GM19468 (cell line): ENCODE results near the gene SH3YL1.

ENCODE experiments used
- ATAC-seq: cut with Tn5 transposase; IDR thresholded peaks from one replicate; pipeline ENCODE4 v1.9.1; 2021; ENCODE audit warnings: mild to moderate bottlenecking, moderate library complexity, moderate number of reproducible peaks; ENCODE audit not compliant: unreplicated experiment; ENCODE audit errors: extremely low read depth

Gene SH3YL1

DNA sequence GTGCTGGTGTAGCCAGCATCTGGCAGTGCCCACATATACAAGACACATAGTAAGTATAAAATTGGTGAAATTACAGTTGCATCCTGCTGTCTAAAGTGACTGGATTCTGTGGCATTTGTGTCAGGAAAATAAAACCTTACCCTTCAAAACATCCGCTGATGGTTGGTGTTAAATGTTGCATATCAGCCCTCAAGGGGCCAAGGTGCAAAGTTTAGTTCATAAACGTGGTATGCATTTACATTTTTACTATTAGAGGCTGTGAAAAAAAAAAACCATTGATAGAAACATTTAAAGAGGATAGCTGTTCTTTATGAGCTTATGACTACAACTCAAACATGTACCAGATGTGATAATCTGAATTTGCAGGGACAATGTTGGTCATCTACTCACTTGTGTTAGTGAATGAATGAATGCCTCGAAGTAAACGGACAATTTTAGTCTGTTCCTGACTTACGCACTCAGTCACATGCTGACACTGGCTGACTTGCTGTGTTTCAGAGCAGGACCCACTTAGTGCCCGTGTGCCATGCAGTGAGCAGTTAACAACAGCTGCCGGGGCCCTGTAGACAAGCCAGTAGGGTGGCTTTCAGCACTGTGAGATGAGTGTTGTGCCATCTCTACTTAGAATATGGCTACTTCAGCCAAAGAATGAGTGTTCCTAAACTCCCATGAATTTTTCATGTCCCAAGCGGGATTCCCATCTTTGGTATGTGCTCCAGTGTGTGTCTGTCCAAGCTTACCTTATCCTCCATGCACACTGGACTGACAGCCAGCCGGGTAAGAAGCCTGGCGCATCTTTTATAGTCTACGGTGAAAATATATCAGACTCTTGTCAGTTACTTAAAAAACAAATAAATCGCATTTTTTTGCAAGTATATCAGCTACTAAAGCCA is 18.8 kb upstream of the SH3YL1 start:
- no peak for ATAC-seq

DNA sequence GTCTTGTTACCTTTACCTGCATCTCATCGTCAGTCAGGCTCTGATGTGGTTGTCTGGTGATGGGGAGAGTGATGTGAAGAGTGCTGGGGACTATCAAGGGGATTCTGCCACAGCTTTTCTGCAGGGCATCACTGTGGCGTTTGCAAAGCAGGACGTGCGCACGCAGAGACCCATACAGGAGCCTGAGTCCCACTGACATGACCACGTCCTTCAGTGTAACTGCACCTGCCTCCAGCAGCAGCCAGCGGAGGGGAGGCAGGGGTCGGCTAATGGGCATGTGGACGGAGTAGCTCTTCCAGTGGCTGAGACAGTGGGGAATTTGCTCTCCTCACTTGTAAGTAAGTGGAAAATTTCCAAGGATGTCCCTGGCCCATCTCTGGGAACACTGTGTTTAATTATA is 17.5 kb upstream of the SH3YL1 start:
- no peak for ATAC-seq

DNA sequence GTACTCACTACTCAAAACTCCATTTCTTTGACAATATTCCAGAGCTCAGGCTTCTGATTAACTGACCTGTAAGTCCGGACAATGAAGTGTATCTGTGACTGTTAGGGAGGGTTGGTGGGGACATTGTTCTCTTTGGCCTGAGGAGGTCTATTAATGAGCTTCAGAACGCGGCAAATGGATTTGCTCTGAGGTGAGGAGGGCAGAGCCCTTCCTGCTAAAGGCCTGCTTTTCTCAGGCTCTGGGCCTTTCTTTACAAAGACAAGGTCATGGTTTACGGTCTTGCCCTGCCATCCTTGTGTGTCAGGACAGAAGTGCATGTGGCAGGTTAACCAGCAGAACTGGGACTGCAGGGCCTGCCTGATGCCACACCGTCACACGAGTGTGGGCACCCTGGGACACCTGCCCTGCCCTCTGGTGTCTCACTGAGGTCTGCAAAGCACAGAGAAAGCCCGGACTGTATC is 16.8 kb upstream of the SH3YL1 start:
- no peak for ATAC-seq

DNA sequence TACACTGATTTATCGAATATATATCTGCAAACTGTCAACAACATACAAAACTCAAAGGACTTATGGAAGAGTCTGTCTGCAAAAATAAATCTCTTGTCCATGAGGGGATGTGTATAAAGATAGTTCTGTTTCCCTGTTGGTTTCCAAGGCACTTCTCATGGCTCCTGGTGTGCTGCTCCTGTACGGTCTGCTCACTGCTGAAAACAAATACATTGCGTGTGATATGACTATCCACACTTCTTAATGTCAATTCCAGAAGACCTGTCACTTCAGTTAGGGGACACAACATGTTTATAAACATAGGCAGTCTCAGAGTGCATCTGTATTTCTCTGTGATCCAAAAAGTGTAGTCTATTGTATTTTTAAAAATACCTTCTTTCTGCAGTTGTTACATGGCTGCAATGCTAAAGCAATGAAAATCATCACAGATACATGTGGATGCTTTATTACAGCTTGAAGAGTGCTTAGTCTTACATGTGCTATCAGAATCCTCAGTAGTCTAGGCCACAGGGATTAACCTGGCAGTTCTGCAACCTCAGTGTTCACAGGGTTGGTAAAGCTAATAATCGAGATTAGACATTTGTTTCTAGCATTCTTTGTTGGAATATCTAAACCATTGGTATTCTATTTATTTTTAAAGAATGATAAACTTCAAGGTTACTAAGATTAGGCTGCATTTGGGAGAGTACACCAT is 16.3 kb upstream of the SH3YL1 start:
- no peak for ATAC-seq

DNA sequence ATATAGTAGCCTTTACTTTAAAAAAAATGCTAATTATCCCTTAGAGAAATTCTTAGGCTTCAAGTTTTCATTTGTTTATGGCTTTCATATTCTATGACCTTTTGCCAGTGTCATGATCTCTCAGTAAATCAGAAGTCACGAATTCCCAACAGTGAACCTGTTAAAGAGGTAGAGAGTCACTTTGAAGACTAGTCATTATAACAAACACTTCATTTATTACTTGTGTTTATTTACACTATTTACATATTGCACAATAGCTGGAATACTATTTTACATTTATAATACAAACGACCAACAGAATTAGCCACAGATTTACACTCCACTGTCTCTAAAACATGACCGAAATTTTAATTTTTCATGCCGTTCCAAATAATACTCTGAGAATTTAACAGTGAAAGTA is 15.5 kb upstream of the SH3YL1 start:
- no peak for ATAC-seq

DNA sequence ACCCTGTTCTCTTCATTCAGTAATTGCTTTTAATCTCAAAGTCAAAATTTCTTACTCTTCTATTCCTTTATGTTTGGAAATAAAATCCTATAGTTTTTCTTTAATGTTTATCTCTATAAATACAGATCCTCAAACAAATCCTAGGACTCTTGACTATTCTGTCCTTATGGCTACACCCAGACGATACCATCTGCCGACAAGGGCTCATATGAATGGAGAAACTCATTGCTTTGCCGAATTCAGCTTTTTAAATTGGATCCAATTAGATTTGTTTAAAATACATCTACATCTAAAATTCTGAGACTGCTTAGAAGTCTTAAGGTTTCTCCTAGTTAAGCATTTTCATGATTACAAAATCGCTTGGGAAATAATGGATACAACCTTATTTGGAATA is 15.1 kb upstream of the SH3YL1 start:
- ATAC-seq: no peak

DNA sequence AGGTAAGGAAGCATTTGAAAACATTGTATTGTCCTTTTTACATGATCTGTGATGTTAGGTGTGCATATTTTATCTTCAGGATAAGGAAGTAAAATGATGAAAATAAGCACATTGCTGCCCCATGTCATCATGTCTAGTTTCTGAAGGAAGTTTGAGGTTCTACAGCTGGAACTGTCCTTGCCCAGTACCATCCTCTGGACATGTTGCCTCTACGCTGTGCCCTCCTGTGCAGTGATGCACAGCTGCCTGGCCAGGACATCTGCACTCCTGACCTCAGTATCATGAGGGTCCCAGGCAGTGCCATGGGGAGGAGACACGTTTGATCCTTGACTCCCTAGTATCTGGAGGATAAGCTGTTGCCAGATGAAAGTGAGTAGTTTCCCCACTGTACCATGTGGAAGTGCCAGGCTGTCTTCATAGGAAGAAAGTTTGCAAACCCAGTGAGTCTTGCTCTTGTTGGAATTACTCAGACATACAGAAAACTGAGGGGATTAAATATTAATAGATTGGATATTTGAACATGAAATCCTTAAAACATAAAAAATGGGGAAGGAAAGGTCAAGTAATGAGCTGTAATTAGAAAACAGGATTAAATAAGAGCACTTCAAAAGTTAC is 14.6 kb upstream of the SH3YL1 start:
- no peak for ATAC-seq

DNA sequence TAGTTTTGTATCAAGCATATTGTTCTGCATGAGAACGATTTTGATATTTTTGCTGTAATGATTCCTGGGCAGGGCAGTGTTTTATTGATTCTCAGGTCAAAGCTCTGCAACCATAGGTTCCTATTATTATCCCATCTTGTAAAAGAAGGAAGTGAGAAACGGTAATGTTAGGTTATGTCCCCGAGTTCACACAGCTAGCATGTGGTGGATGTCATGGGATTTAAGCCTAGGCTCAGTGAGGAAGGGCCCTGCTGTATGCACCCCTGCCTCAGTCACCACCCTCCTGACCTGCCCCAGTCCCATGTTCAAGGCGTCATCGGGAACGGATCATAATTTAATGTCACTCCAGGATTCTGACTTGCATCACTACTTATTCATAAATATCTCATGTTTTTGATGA is 11.6 kb upstream of the SH3YL1 start:
- ATAC-seq: peak; percentile 69

DNA sequence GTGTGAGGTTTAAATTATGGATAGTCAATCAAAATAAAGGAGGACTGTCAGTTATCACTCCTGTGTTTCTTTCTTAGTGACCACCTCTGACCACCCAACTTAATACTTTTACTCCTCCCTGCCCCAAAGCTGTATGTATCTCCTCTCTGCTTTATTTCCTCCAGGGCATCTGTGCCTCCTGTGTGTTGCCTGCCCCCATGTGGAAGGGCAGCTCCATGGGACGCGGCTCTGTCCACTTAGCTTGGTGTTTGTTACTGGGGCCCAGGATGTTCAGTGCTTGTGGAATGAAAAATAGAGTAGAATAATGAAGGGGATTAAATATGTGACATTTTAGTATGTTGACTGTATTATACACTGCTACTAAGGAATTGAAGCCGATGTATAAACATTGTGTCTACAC is 10.7 kb upstream of the SH3YL1 start:
- ATAC-seq: no peak

DNA sequence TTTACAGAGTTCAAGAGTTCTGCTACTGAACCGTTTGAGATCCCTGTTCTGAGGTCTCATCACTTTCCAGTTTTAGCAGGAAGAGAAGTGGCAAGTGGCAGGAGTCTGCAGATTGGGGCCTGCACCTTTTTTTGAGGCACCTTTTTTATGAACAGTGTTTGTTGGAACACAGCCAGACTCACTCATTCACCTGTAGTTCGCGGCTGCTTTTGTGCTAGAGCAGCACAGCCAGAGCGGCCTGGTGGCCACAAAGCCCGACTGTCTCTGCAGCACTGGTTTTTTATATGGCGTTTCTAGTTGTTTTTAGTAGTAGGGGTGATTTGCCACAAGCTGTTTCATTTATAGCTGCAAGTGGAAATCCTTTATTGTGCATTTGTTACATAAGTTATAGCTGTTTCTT is 9.5 kb upstream of the SH3YL1 start:
- no peak for ATAC-seq

DNA sequence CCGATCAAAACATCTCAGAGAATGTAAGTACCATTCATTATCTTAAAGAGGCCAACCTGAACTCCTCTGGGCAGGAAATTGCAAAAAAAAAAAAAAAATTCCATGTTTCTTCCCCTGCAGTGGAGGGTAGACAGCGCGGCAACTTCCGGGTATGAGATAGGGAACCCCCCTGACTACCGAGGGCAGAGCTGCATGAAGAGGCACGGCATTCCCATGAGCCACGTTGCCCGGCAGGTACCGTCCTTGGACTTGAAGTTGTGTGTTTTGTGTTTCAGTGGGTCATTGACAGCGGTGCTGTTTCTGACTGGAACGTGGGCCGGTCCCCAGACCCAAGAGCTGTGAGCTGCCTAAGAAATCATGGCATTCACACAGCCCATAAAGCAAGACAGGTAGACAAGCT is 8.1 kb upstream of the SH3YL1 start:
- no peak for ATAC-seq

DNA sequence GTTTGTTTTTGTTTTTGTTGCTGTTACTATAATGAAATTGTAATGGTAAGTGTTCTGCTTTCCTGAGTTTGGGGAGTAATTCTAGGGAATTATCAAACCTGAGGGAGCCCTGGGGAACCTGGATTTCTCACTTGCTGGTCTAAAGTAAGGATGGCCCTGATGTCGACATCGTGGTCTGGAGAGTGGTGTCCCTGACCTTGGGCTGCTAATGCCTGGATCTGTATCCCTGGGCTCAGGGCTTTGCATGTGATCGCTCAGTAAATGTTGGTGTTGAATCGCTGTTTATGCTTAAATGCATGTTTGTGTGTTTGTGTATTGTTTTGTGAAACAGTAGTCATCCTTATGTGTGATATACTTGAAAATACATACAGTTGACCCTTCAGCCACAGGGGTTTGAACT is 7.0 kb upstream of the SH3YL1 start:
- ATAC-seq: no peak

DNA sequence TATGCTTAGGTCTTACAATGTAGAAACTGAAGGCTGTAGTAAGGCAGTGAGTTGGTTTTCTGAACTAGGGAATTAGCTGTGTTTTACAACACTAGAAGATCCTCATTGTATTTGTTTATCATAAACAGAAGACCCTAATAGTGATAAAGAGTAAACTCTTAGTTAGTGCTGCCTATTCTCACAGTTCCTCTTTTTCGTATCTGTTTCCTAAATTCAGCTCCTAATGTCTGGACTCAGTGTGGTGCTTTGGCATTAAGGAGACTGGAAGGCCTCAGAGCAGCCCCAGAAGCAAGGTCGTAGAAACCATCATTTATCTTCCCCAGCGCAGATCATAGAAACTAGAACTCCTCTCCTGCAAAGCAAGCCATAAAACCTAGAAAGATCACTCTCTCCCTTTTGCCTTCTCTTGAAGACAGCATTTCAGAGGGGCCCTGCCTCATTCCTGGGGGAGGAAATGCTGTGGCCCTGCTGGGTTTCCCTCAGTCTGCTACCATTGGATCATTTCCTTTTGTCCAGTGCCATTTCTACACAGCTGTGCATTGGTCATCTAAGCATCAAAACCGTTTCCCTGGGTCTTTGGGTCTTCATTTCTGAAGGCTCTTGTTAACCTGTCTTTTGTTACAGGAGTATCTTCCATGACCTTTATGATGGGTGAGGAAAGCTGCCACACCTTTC is 5.7 kb upstream of the SH3YL1 start:
- ATAC-seq: no peak

DNA sequence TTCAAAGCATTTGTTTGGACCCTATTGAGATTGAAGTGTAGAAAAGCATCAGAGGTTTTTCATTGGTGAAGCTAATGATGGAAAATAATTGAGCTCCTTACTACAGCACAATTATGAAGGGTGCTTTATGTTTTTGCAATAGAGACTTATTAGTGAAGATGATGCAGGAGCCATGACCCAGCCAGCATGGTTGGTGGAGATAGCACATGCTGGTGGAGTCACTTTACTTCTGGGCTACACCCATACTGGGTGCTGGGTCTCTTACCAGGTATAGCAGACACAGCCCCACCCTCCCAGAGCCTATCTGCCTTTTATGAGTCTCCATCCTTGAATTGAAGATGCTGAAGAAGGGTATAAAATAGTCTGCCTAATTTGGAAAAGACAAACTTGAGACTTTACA is 4.5 kb upstream of the SH3YL1 start:
- no peak for ATAC-seq

DNA sequence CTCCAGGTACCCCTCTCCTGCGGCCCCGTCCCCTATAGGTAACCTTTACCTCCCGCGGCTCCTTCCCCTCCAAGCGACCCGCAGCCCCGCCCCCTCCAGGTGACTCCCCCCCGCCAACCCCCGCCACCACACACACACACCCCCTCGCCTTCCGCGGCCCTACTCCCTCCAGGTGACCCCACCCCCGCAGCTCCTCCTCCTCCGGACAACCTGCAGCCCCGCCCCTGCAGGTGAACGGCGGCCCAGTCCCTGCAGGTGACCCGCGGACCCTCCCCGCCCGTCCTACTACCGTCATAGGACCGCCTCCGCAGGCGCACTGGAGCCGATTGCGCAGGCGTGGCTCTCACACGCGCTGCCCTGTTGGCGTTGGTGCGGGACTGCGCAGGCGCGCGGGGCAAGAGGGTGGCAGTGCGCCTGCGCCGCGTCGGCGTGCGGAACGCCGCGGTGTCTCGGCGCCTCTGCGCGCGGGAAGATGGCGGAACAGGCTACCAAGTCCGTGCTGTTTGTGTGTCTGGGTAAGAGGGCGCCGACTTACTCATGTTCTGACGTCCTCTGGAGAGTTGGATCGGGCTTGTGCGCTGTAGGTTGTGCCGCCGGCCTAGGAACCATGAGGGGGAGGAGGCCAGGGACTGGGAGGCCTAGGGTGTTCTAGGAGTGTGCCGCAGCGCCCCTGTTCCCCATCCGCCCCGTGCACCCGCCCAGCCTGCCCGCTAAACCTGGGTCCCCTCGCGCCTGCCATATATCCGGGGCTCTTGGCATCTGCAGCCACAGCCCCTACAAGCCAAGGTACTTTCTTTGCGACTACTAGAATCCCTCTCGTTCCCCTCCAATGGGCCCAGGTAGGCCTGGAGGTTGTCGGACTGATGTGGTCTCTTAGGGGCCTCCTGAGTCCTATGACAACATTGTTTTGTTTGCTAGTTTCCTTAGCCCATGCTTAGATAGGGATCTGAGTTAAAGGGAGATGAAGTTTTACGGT is 949 bp upstream of the SH3YL1 start, which contains the start of gene ACP1:
ACP1 (plus strand) TSS at position 455 of the 976 bp plus-strand sequence; CDS start at position 473, 18 bp downstream.
- ATAC-seq: peak; percentile 97

DNA sequence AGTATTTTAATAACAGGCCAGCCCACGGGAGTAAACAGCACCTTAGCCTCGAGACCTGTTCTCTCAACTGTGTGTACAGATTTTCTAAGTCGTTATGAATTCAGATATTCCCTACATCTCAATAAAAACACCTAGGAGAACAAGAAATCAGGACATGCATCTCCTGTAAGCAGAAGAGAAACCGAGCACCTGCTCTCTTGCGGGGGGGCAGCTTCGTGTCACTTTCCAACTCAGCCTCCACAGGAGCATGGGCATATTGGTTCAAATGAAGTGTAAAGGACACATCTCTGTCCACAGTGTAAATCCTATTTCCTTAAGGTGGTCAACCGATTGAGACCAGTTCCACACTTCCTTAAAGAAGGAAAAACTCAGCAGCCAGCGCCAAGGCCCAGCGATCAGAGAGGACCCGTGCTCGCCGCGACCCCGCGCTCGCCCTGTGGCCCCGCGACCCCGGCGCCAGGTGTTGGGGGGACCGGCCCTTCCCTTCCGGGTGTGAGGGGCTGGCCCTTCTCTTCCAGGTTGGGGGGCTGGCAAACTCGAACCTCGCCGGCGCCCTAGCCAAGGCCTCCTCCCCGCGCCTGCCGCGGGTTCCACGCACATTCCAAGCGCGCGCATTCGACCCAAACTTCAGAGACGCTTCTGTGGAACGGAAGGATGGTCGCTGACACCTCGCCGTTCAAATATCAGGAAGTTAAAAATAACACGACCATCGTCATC is 652 bp downstream of the SH3YL1 start:
- no peak for ATAC-seq

DNA sequence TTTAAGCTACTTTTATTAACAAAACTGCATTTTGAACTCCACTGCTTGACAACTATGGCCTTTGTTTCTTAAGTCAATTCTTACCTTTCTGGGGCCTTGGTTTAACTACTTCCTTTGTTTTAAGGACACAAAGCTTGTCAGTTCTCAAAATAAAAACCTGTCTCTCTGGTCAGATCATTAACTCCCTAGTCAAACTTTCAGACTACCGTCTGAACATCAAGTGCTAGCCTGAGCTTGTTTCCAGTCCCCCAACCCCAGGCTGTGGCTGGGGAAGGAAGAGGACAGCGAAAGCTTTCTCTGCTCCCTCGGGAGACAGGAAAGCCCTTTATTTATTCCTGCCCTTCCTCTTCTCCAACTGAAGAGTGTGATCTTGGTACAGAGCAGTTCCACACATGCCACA is 1.7 kb downstream of the SH3YL1 start:
- no peak for ATAC-seq

DNA sequence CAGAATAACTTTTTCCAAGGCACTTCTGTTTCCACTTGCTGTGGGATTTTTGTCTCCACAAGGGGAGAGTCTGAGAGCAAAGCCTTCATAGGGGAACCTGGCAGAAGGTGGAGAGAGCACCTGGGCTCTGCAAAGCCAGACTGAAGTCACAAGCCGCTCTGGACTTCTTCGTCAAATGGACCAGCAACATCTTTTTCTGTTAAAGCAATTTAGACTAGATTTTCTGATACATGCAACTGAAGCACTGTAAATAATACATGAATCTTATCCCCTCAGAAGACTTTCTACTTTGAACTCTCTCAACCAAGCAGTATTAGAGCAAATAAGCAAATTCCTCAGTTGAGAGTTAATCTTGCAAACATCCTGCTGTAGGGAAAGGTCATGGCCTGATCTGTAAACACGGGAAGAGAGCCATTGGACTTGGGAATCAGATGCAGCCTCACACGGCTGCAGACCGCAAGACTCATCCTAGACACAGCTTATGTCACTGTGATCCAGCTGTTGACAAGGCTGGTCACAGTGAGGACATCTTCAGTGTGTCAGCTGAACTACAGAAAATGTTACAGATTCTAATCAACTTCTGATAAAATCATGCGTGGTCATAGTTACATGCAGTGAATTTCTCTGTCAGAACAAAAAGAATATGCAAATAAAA is 3.2 kb downstream of the SH3YL1 start:
- ATAC-seq: no peak
